ENCODE data around the gene KRT36.

GRCh38 chr17:41453066-41453465 is 36.6 kb downstream of the KRT36 start:
- TF ChIP-seq JUND (IDR thresholded peaks at IDR 0.05; ENCODE audit: low read length): no peak
- no peak for TF ChIP-seq POLR2AphosphoS5 (IDR thresholded peaks at IDR 0.05; ENCODE audit: low read depth, low read length)
- TF ChIP-seq, protein P1, sequence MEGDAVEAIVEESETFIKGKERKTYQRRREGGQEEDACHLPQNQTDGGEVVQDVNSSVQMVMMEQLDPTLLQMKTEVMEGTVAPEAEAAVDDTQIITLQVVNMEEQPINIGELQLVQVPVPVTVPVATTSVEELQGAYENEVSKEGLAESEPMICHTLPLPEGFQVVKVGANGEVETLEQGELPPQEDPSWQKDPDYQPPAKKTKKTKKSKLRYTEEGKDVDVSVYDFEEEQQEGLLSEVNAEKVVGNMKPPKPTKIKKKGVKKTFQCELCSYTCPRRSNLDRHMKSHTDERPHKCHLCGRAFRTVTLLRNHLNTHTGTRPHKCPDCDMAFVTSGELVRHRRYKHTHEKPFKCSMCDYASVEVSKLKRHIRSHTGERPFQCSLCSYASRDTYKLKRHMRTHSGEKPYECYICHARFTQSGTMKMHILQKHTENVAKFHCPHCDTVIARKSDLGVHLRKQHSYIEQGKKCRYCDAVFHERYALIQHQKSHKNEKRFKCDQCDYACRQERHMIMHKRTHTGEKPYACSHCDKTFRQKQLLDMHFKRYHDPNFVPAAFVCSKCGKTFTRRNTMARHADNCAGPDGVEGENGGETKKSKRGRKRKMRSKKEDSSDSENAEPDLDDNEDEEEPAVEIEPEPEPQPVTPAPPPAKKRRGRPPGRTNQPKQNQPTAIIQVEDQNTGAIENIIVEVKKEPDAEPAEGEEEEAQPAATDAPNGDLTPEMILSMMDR (IDR thresholded peaks at IDR 0.05; ENCODE audit: control extremely low read depth in 1 of 3, insufficient read depth in 1 of 3, low read depth in 1 of 3, low read length in 3 of 3): no peak
- TF ChIP-seq TAF1 (IDR thresholded peaks at IDR 0.05; ENCODE audit: low read depth, low read length): no peak
